GM18951 (cell line): ENCODE data around the gene NOS1AP.

ENCODE experiments used
- POLR2A ChIP-seq: IDR thresholded peaks from 4 replicates; pipeline ENCODE4 v1.6.1; 2011; ENCODE audit warnings: mild to moderate bottlenecking; ENCODE audit not compliant: insufficient read length, insufficient read depth; ENCODE audit errors: extremely low read depth
- in situ Hi-C: fragments of 300-500 bp; cut with MboI; formaldehyde crosslinking; loops from one replicate; pipeline ENCODE4 v1.12.0; 2022; ENCODE audit warnings: low sequenced_read_pairs, mixed read lengths, inconsistent platforms; ENCODE audit not compliant: unreplicated experiment

NOS1AP gene

GRCh38 chr1:162252214-162252613 lies 182.7 kb downstream of the NOS1AP start:
- in situ Hi-C loops: no loop called here
- TF ChIP-seq POLR2A: no peak

GRCh38 chr1:162253790-162254189 lies 184.3 kb downstream of the NOS1AP start:
- in situ Hi-C loops: no loop called here
- no peak for TF ChIP-seq POLR2A

GRCh38 chr1:162256287-162256686 lies 186.8 kb downstream of the NOS1AP start:
- in situ Hi-C loops: no loop called here
- TF ChIP-seq POLR2A: no peak

- no peak for TF ChIP-seq POLR2A
- in situ Hi-C loops: no loop called here
Observed at GRCh38 chr1:162258394-162258793, 188.9 kb downstream of the NOS1AP start.

GRCh38 chr1:162259894-162260455 lies 190.5 kb downstream of the NOS1AP start:
- in situ Hi-C loops: no loop called here
- no peak for TF ChIP-seq POLR2A

GRCh38 chr1:162264108-162264507 lies 194.6 kb downstream of the NOS1AP start:
- in situ Hi-C loops: no loop called here
- TF ChIP-seq POLR2A: no peak

GRCh38 chr1:162265983-162266382 lies 196.5 kb downstream of the NOS1AP start:
- no peak for TF ChIP-seq POLR2A
- in situ Hi-C loops: no loop called here

- in situ Hi-C loops: no loop called here
- TF ChIP-seq POLR2A: no peak
Observed at GRCh38 chr1:162270016-162270770, 200.7 kb downstream of the NOS1AP start.

GRCh38 chr1:162271972-162272371 lies 202.5 kb downstream of the NOS1AP start:
- in situ Hi-C loops: no loop called here

GRCh38 chr1:162272419-162272818 lies 202.9 kb downstream of the NOS1AP start:
- in situ Hi-C loops: no loop called here
- TF ChIP-seq POLR2A: no peak

More at GRCh38 chr1:162271972-162272371, 202.5 kb downstream of the NOS1AP start:
- TF ChIP-seq POLR2A: no peak

- TF ChIP-seq POLR2A: no peak
- in situ Hi-C loops: no loop called here
Observed at GRCh38 chr1:162275622-162276175, 206.2 kb downstream of the NOS1AP start.

GRCh38 chr1:162276493-162276892 lies 207.0 kb downstream of the NOS1AP start:
- TF ChIP-seq POLR2A: no peak
- in situ Hi-C loops: no loop called here

GRCh38 chr1:162279136-162279498 lies 209.6 kb downstream of the NOS1AP start:
- in situ Hi-C loops: no loop called here

GRCh38 chr1:162281426-162281825 lies 211.9 kb downstream of the NOS1AP start:
- no peak for TF ChIP-seq POLR2A
- in situ Hi-C loops: no loop called here

More at GRCh38 chr1:162279136-162279498, 209.6 kb downstream of the NOS1AP start:
- no peak for TF ChIP-seq POLR2A
